COLO668 (cell line): ENCODE results near the gene UBXN2A.
A peak's percentile ranks its signal among the peaks of the same experiment; 100 is the strongest.

Experiments
- DNase-seq: peaks from one replicate; lab custom pipeline; 2025; ENCODE audit not compliant: unreplicated experiment; lab: John Stamatoyannopoulos, UW

Gene UBXN2A, protein sequence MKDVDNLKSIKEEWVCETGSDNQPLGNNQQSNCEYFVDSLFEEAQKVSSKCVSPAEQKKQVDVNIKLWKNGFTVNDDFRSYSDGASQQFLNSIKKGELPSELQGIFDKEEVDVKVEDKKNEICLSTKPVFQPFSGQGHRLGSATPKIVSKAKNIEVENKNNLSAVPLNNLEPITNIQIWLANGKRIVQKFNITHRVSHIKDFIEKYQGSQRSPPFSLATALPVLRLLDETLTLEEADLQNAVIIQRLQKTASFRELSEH

DNA sequence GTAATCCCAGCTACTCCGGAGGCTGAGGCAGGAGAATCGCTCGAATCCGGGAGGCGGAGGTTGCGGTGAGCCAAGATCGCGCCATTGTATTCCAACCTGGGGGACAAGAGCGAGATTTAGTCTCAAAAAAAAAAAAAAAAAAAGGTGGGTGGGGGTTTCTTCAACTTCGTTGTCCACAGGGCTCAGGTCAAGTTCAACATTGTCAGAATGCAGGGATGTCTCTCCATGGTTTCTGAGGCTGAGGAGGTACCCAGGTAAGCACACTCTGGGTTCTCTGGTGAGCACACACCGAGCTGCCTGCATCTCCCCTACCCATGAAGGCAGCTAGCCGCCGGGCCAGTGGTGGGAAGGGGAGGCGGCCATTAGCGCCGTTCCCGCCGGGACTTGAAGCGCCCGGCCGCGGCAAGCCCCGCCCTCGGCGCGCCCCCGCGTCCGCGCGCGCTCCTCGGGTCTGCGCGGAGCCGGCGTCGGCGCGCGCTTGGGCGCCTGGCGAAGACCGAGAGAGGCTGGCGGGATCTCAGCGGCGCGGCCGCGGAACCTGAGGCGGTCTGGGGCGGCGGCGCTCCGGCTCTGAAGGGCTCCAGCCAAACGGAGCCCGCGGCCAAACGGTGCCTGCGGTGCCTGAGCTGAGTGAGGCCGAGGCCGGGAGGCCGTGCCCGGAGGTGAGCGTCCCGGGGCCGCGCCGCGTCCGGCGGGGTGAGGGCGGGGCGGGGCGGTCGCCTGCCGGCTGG lies at the start of gene UBXN2A:
UBXN2A (plus strand) TSS at position 477 of the 731 bp plus-strand sequence. CDS start 17,852 bp downstream, outside the sequence.
- peak; percentile 94 for DNase-seq

GRCh38 chr2:23900133-23900532 lies 40.1 kb upstream of the UBXN2A start:
- DNase-seq, result no peak

DNA sequence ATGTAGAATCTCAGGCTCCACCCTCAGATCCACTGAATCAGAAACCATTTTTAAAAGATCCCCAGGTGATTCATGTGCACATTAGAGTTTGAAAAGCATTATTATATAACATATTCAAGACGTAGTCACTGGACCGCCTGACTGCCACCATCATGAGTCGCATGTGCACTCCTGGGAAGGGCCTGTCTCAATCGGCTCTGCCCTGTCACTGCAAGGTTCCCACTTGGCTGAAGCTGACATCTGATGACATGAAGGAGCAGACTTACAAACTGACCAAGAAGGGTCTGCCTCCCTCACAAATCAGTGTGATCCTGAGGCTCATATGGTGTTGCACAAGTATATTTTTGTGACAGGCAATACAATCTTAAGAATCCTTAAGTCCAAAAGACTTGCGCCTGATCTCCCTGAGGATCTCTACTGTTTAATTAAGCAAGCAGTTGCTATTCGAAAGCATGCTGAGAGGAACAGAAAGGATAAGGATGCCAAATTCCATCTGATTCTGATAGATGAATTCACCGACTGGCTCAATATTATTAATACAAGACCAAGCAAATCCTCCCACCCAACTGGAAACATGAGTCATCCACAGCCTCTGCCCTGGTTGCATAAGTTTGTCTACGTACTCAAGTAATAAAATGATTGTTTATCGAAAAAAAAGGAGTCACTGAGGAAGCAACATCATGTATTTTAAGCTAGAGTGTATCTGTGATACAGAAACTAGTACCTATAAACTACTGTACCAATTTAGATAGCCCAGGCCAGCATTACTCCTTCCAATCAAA lies 39.5 kb upstream of the UBXN2A start:
- DNase-seq, result no peak

GRCh38 chr2:23901966-23902846 lies 38.1 kb upstream of the UBXN2A start:
- no peak for DNase-seq

GRCh38 chr2:23903034-23903433 lies 37.2 kb upstream of the UBXN2A start:
- DNase-seq, result no peak

- DNase-seq, result no peak
These were observed 36.0 kb upstream of the UBXN2A start for GRCh38 chr2:23904215-23904614.

- no peak for DNase-seq
These were observed 35.6 kb upstream of the UBXN2A start for GRCh38 chr2:23904692-23905091.

GRCh38 chr2:23905155-23905554 lies 35.1 kb upstream of the UBXN2A start:
- DNase-seq, result no peak

- no peak for DNase-seq
These were observed 28.2 kb upstream of the UBXN2A start for GRCh38 chr2:23912054-23912453.

DNA sequence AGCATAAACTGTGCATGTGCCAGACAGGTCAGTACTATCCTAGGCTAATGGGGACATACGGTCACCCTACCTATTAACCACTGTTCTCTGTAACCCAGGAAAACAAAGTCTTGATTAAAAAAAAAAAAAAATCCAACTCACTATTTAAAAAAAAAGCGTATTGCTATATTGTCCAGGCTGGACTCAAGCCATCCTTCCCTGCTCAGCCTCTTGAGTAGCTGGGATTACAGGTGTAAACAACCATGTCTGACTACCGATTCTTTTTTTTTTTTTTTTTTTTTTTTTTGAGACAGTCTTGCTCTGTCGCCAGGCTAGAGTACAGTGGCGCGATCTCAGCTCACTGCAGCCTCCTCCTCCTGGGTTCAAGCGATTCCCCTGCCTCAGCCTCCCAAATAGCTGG lies 24.9 kb upstream of the UBXN2A start:
- DNase-seq, result no peak

GRCh38 chr2:23916727-23917405 lies 23.4 kb upstream of the UBXN2A start:
- no peak for DNase-seq

DNA sequence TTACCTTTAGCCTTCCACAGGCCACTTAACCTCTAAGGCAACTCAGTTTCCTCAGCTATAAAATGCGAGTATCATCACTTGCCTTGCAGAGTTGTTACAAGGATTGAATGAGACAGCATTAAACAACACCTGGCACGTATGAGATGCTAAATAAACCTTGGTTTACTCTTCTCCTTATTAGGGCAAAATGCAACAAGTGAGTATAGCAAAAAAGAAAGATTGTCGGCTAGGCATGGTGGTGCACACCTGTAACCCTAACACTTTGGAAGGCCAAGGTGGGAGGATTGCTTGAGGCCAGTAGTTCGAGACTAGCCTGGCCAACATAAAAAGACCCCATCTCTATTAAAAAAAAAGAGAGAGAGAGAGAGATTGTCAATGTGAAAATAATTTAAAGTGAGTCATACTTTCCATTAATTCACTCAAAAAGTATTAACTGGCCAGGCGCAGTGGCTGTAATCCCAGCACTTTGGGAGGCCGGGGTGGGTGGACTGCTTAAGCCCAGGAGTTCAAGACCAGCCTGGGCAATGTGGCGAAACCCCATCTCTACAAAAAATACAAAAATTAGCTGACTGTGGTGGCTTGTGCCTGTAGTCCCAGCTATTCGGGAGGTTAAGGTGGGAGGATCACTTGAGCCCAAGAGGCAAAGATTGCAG lies 21.3 kb upstream of the UBXN2A start:
- DNase-seq, result no peak

DNA sequence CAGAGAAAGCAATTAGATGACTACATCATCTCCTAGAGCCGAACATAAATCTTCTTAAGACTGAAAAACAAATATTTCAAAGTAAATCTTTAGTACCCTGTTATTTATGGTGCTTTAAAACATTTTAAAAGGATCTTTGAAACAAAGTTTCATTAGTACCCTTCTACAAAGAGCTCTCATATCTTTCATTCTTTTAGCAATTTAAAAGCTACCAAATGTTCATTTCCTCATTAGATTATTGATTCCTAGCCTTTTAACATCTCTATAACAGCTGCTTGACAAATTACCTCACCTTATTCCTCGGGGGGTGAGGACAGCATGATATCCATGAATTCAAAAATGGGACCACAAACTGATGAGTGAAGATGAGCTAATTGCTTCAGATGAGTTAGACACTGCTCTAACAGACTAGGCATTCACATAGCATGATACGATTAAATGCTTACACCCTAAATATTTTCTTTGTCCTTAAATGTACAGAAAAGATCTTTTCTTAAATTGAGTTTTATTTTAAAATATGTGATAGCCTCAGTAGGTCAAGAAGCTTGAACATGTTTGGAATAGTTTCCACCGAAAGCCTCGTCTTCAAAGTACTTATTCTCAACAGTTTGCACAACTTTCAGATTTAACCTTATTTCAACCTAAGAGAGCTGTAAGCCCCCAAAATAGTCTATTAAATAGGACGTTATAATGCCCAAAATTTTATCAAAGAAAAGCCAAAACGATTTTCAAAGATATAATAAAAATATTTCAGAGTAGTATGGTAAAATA lies 15.5 kb upstream of the UBXN2A start:
- DNase-seq, result no peak

DNA sequence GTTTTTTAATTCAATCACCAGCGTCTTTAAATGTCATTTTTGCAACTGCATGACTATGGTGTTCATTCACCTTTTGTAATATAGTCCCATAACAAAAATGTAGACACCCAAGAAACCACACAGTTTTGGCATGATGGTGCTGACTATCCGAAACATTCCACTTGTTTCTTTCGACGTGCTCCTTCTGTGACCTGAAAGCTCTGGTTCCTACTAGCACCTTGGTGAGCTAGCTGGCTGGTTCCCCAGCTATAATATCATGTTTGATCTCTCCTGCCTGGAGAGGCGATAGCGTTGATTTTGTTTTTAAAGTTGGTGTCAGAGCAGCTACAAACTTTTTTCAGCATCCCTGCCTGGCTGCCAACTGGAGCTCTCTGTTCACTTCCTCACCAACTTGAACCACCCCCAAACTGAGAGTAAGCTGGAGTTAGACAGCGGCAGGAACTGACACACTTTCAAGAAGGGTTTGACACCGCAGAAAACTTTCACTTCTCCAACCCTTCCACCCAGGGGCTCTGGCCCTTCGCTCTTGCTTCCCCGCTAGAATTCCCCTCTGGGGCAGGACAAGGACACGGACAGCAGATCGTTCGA lies 14.5 kb upstream of the UBXN2A start:
- no peak for DNase-seq

DNA sequence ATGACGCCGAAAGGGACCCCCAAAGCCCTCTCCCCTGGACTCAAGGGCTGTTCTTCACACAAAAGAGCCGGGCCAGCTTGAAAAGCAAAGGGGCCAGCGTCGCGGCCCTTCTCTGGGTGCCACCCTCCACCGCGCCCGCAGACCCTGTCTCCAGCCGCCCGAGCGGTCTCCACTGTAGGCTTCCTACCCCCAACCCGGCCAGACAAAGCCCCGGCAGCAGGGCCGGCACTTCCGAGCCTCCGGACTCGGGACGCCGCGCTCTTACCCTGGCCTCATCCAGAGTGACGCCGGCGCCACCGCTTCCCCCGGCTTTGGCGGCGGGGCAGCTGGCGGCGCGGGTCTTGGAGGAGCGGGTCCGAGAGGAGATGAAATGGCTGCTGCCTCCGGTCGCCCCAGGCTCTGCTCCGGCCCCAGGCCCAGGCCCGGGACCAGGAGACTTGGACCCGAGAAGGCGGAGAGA lies 13.9 kb upstream of the UBXN2A start:
- DNase-seq, result peak; percentile 66

DNA sequence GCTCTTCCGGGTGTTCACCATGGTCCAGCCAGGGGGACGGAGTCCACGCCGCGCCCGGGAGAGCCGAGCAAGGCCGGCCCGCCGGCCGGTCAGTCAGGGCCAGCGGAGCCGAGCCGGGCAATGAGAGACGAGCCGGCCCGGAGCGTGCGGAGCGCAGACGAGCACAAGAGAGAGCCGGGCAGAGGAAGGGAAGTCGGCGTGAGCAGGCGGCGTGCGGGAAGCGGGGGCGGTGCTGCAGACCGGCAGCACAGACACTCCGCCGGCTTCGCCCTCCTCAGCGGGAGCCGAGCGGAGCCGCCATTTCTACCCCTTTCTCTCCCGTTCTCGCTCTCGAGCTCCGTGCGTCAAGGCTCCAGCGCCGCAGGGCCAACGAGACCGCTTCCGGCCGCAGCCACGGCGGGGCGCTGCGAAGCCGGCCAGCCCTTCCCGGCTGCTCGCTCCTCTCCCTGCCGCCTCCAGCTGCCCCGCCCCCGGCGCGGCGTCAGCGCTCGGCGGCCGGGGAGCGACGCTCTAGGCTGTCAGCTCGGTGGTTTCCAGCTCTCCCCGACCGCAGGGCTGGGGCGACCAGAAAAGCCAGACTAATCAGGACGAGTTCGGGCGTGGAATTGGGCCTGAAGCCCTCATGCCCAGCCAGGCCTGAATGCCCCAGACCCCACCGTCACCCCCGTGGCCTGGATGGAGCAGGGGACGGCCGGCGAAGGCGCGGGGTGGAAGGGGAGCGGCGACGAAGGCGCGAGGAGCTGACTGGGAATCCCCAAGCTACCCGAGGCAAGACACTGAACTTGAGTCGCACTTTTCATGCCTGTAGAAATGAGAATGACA lies 13.3 kb upstream of the UBXN2A start, which contains the start of gene ATAD2B:
ATAD2B (minus strand) TSS at position 374 of the 822 bp plus-strand sequence; CDS start at position 21, 353 bp downstream.
- DNase-seq, result peak; percentile 98

GRCh38 chr2:23934259-23934658 lies 6.0 kb upstream of the UBXN2A start:
- DNase-seq, result no peak
